GM18508 (cell line): ENCODE results near the gene POLG2.
A peak's percentile ranks its signal among the peaks of the same experiment; 100 is the strongest.
"Not testable (repeated sequence)": the region's sequence is repeated elsewhere in the genome, so short reads cannot be mapped to it uniquely, and the experiment has no call there.

ENCODE experiments used
- ATAC-seq: cut with Tn5 transposase; IDR thresholded peaks from one replicate; pipeline ENCODE4 v1.9.1; 2021; ENCODE audit warnings: moderate number of reproducible peaks; ENCODE audit not compliant: insufficient read depth, unreplicated experiment

Gene POLG2

GRCh38 chr17:64506201-64506575 lies 9.3 kb upstream of the POLG2 start, which contains the start of gene DDX5:
TSS of gene DDX5 (minus strand) at chr17:64506289. CDS start at chr17:64506119, 170 bp downstream.
- ATAC-seq: peak; percentile 40

DNA sequence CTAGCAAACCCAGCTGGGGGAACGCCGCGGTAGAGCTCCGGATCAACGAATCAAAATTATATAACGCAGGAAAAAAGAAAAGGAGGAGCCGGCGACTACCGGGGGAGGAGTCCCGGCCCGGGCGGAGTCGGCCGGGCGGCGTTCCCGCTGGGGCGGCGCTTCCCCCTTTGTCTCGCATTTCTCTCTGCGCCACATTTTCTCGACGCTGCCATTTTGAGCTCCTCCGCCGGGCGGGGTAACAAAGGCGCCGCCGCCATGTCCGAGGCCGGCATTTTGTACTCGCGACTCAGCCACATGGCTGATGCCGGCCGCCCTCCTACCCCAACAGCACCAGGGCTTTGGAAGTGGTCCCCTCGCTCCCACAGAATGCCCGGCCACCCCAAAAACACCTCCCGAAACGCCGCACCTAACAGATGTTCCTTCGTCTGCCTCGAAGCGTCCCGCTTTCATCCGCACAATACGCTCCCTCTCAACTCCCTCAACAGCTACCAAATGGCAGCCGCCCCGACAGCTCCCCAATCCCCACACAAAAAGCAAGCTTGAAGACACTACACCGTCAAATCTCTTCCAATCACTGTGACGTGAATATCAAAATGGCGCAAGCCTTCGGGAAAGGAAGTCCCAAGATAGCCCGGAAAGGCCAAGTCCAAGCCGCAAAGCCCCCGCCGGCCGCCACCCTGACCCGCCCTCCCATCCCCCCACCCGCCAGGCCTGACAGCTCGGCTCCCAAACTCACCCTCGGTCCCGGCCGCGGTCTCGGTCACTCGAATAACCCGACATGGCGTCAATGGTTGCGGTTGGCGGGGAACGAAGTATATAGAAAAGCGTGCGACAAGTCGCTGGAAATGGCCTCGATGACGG lies 8.7 kb upstream of the POLG2 start:
- no peak for ATAC-seq

DNA sequence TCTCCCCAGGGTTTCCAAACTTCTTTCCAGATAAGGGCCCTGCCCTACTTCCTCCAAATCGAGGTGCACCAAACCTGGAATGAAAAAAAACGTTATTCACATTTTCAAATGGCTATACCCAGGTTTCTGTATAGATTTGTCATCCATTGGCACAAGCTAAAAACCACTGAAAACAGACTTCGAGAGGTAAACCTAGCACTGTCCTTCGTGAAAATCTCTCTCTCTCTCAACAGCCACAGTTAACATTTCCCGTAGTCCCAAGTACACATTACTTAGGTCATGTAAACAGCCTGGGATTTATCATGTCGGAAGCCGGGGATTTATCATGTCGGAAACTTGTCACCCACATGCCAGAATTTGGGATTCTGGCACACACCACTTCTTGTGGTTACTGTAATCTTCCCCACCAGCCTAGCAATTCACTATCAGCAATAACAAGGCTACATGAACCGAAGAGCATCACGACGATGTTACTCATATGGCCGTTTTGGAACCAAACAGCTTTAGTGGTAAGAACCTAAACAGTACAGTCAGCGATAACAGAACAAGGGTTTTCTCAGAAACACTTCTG lies 8.0 kb upstream of the POLG2 start:
- ATAC-seq: no peak

GRCh38 chr17:64503821-64504768 lies 7.2 kb upstream of the POLG2 start:
- ATAC-seq: no peak

DNA sequence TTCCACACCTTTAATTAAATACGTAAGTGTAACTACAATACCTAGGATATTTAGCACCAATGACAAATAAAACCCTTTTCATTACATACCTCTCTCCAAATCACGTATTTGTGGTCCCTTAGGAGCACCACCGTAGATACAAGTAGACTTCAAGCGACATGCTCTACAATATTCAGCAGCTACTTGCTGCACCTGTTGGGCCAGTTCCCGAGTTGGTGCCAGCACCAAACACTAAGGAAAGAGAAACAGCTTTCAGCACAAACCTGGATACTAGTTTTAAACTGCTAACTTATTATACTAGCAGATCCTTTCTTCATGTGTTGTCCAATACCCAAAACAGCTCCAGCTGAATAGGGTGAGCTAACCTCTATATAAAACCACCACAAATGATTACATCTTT lies 6.5 kb upstream of the POLG2 start:
- no peak for ATAC-seq

- ATAC-seq: no peak
Observed at GRCh38 chr17:64502809-64503208, 6.0 kb upstream of the POLG2 start.

GRCh38 chr17:64502021-64502420 lies 5.2 kb upstream of the POLG2 start:
- ATAC-seq: no peak

DNA sequence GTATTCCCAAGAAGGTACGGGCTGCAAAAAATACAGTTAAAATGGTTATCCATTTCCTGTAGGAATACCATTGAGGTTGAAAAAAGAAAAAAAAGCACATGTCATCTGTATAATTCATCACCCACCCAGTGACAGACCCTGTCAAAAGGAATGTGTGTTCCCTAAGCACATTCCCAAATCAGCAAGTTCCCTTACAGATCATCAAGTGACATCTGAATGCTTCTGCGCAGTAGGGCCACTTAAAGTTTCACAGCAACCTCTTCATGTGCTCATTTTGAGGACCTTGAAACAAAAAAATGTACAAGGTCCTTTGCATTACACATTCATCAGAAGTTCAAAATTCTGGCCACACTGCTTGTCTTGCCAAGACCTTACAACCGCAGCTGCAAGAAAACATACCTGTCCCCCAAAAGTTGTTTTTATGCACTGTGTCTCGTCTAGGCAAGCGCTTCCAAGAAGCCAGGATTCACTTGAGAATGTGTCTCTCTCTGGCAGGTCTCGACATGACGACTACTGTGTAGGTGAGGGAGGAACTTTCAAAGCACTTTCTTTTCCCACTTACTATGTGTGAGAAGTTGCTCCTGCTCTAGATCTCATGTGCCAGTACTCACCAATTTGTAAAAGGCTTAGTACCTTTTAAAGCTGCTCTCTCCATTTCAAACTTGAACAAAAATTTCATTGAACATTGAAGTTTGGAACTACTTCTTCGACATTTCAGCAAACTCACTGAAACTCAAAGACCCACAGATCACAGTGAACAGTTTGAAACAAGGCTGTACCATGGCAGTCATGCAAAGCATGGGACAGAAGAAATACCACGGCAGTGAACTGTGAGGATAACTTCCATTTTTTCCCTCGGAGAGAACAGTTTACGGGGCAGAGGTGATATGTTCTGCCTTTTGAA lies 4.3 kb upstream of the POLG2 start:
- ATAC-seq: no peak

DNA sequence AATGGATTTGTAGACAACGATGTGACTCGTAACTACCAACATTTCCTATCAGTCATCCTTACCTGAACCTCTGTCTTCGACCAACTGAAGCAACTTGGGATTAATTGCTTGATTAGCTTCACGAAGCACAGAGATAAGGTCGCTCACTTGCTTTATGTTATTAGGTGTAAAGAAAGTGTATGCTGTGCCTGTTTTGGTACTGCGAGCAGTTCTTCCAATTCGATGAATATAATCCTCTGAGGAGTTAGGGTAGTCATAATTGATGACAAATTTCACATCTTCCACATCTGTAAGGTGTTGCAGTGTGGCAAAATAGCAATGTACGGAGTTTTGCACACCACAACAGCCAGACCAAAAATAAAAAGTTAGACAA lies 3.6 kb upstream of the POLG2 start:
- ATAC-seq: no peak

GRCh38 chr17:64499805-64500486 lies 3.1 kb upstream of the POLG2 start:
- no peak for ATAC-seq

- no peak for ATAC-seq
Observed at GRCh38 chr17:64498308-64499203, 1.7 kb upstream of the POLG2 start.

DNA sequence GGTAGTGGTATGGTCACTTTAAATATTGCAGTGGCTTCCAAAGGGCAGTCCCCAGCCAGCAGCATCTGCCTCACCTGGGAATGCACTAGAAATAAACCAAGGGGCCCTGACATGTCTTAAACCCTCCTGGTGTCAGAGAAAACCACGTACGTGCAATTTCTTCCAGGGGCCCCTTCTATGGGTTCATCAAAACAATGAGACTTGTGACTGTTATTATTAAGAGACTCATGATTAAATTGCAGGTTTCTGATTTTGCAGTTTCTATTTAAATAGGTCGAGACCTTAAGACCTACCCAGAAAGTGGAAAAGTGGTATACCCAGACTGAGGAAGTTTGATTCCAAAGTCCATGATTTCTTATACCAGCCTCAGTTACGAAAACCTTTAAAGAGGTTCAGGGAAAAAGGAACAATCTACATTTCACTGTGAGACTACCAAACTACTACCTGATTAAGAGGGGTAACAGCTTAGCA lies 746 bp upstream of the POLG2 start:
- no peak for ATAC-seq

- ATAC-seq: no peak
Observed at GRCh38 chr17:64496348-64496785, 487 bp downstream of the POLG2 start.

DNA sequence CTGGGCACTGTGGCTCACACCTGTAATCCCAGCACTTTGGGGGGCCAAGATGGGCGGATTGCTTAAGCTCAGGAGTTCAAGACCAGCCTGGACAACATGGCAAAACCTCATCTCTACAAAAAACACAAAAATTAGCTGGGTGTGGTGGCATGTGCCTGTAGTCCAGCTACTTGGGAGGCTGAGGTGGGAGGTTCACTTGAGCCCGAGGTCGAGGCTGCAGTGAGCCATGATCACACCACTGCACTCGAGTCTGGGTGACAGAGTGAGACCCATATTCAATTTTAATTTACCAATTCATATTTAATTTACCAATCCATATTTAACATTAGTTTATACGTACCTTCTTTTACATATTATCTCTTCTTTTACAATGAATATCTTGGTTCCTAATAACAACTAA lies 1.6 kb downstream of the POLG2 start:
- ATAC-seq: not testable (repeated sequence)

DNA sequence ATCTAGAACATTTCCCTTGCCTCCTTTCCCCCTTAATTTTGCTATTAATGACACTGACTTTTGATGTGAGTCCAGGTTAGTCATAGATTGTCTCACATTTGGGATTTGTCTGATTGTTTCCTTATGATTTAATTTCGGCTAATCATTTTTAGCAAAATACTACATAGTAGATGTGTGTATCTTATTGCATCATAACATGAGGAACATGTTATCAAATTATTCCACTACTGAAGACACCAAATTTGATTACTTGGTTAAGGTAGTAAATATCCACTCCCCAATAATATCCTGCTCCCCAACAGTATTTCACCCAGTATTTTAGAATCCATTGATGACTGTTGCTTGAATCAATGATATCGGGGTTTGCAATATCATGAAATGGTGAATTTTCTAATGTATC lies 2.7 kb downstream of the POLG2 start:
- no peak for ATAC-seq

GRCh38 chr17:64492481-64493109 lies 4.3 kb downstream of the POLG2 start:
- no peak for ATAC-seq

DNA sequence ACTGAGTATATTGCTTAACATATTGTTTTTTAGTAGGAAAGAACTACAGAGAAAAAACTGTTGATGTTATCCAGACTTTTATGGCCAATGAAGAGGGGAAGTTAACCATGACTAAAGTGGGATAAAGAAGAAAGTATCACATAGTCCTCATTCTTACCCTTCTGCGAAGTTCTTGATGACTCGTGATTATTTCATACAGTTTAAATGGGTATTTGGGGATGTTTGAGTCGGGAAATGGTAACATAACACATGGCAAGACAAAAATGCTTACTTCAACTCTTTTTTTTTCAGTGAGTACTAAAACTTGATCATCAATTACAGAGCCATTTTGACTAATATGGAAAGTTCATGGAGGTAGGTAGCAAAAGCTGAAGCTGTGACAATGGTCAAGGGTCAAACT lies 4.9 kb downstream of the POLG2 start:
- ATAC-seq: no peak
